CD14-positive monocyte (primary cell): ENCODE data around the gene NBAS. TPM values are rescaled to one million over a fixed set of nuclear protein-coding genes. Genes with fewer than 3 reads are reported as not detected.
A peak's percentile ranks its signal among the peaks of the same experiment; 100 is the strongest.

Experiments
- DNase-seq, 3 donors: peaks; one replicate each; pipeline ENCODE4 v3.0.0-alpha.2; 2011 to 2022
- H2AFZ ChIP-seq: 2 replicates; pipeline ENCODE4 v1.6.0; 2012; ENCODE audit warnings: mild to moderate bottlenecking, low read depth, low read length, inconsistent platforms; ENCODE audit not compliant: insufficient read depth, poor library complexity, severe bottlenecking
- H3K27ac ChIP-seq, 2 donors: 1 replicate in 1 of 2; 2 replicates in 1 of 2; pipeline ENCODE4 v1.5.1; 2012 to 2013; ENCODE audit warnings: low read length in 2 of 2, control low read depth in 1 of 2, inconsistent platforms in 1 of 2, low read depth in 1 of 2, mild to moderate bottlenecking in 1 of 2
- H3K27me3 ChIP-seq, 2 donors: one replicate each; pipeline versions ENCODE4 v1.6.0 to v1.6.1; 2011 to 2013; ENCODE audit warnings: low read length in 2 of 2; ENCODE audit not compliant: control insufficient read depth in 2 of 2, insufficient read depth in 2 of 2
- H3K36me3 ChIP-seq, 2 donors: replicated peaks in 1 of 2; 1 replicate in 1 of 2; 2 replicates in 1 of 2; pipeline versions ENCODE4 v1.5.1 to v1.6.1; 2012 to 2013; ENCODE audit warnings: low read length in 2 of 2, control low read depth in 1 of 2, inconsistent platforms in 1 of 2, mild to moderate bottlenecking in 1 of 2; ENCODE audit not compliant: insufficient read depth in 2 of 2, control insufficient read depth in 1 of 2
- H3K4me1 ChIP-seq, 2 donors: 1 replicate in 1 of 2; 2 replicates in 1 of 2; pipeline versions ENCODE4 v1.5.1 to v1.6.1; 2012 to 2013; ENCODE audit warnings: low read length in 2 of 2, control low read depth in 1 of 2, inconsistent platforms in 1 of 2, mild to moderate bottlenecking in 1 of 2, moderate library complexity in 1 of 2; ENCODE audit not compliant: insufficient read depth in 2 of 2, control insufficient read depth in 1 of 2
- H3K4me2 ChIP-seq: replicated peaks from 2 replicates; pipeline ENCODE3; 2012; ENCODE audit warnings: low read length, moderate library complexity, mild to moderate bottlenecking; ENCODE audit not compliant: poor library complexity, severe bottlenecking; ENCODE audit errors: extremely low read depth
- H3K4me3 ChIP-seq, 3 experiments: fragments of 200-600 bp in 1 of 3; sonication (generic) in 1 of 3; replicated peaks in 1 of 3; 1 replicate in 2 of 3; 2 replicates in 1 of 3; pipeline ENCODE4 v1.5.1; 2011 to 2013; ENCODE audit warnings: low read length in 3 of 3, mild to moderate bottlenecking in 3 of 3, control low read depth in 2 of 3, low read depth in 2 of 3, inconsistent platforms in 1 of 3, moderate library complexity in 1 of 3
- H3K79me2 ChIP-seq: 2 replicates; pipeline ENCODE4 v1.6.0; 2012; ENCODE audit warnings: mild to moderate bottlenecking, control low read depth, inconsistent platforms, low read length, moderate library complexity; ENCODE audit not compliant: insufficient read depth
- H3K9ac ChIP-seq: 2 replicates; pipeline ENCODE4 v1.6.0; 2017; ENCODE audit warnings: low read length, mild to moderate bottlenecking; ENCODE audit not compliant: insufficient read depth, poor library complexity, severe bottlenecking
- H3K9me3 ChIP-seq, 2 donors: replicated peaks in 1 of 2; 1 replicate in 1 of 2; 2 replicates in 1 of 2; pipeline versions ENCODE4 v1.5.1 to v1.6.1; 2012 to 2013; ENCODE audit warnings: low read length in 2 of 2, control low read depth in 1 of 2; ENCODE audit not compliant: control insufficient read depth in 1 of 2, insufficient read depth in 1 of 2
- H4K20me1 ChIP-seq: 2 replicates; pipeline ENCODE4 v1.6.0; 2012; ENCODE audit warnings: mild to moderate bottlenecking, low read length, control low read depth, moderate library complexity; ENCODE audit not compliant: insufficient read depth
- H3K27ac Mint-ChIP-seq, 7 donors: one replicate each; pipeline ENCODE4 v1.8.0; 2020; ENCODE audit warnings: mild to moderate bottlenecking in 7 of 7, mixed read lengths in 7 of 7, moderate library complexity in 6 of 7, inconsistent platforms in 2 of 7
- H3K27me3 Mint-ChIP-seq, 3 donors: one replicate each; pipeline ENCODE4 v1.8.0; 2021 to 2022; ENCODE audit warnings: low read depth in 3 of 3, mild to moderate bottlenecking in 3 of 3, mixed read lengths in 3 of 3, moderate library complexity in 3 of 3, inconsistent platforms in 1 of 3
- H3K36me3 Mint-ChIP-seq, 2 donors: one replicate each; pipeline ENCODE4 v1.8.0; 2020; ENCODE audit warnings: mixed read lengths in 2 of 2, inconsistent platforms in 1 of 2, mild to moderate bottlenecking in 1 of 2
- H3K4me1 Mint-ChIP-seq: one replicate; pipeline ENCODE4 v1.8.0; 2020; ENCODE audit warnings: mild to moderate bottlenecking, mixed read lengths
- H3K4me3 Mint-ChIP-seq, 2 donors: one replicate each; pipeline ENCODE4 v1.8.0; 2020; ENCODE audit warnings: mild to moderate bottlenecking in 2 of 2, mixed read lengths in 2 of 2, moderate library complexity in 1 of 2
- H3K9me3 Mint-ChIP-seq, 7 donors: one replicate each; pipeline ENCODE4 v1.8.0; 2020 to 2022; ENCODE audit warnings: mixed read lengths in 7 of 7, mild to moderate bottlenecking in 6 of 7, moderate library complexity in 6 of 7, inconsistent platforms in 2 of 7
- CTCF ChIP-seq: fragments of 200-600 bp; IDR thresholded peaks from one replicate; pipeline ENCODE4 v1.8.0; 2022; ENCODE audit warnings: antibody characterized with exemption, mild to moderate bottlenecking
- WGBS: methylation state at CpG from one replicate; pipeline ENCODE4 v1.1.5; 2013; ENCODE audit warnings: missing lambda C conversion rate; ENCODE audit not compliant: insufficient coverage; 5-methylcytosine and 5-hydroxymethylcytosine counted together
- intact Hi-C, 2 donors: fragments of 100-400 bp; cut with micrococcal nuclease; formaldehyde crosslinking; loops; one replicate each; pipeline versions ENCODE4 v1.15.0 to v1.15.1; 2023
- polyA plus RNA-seq, 3 donors: library from polyadenylated mRNA; depleted of rRNA in 1 of 3; unstranded in 2 of 3; stranded (reverse) in 1 of 3; fragments of 300-500 nt in 2 of 3; fragments of >200 nt in 1 of 3; fragmentation: Illumina TruSeq in 2 of 3; gene quantifications; 1 replicate in 2 of 3; 2 replicates in 1 of 3; pipeline ENCODE4 v1.2.3, GENCODE V29; 2012 to 2021

Gene NBAS
- polyA plus RNA-seq, 3 donors = 8.9 to 10.9 (median 8.9) TPM

- H3K79me2 ChIP-seq = no peaks in the 10 kb centered on the region
- H3K4me2 ChIP-seq = no peak overlapping the region
- WGBS = 97% methylated on average over 6 of the region's 11 CpGs
Observed at GRCh38 chr2:15546297-15547098, 14.6 kb downstream of the NBAS start.

GRCh38 chr2:15544227-15544626, 16.9 kb downstream of the NBAS start:
- H3K27me3 Mint-ChIP-seq = no peaks in the 10 kb centered on the region
- Histone ChIP-seq H3K4me2 (no peak overlapping the region), H3K4me1 (no peaks in the 10 kb centered on the region), H2AFZ (no peak overlapping the region), H3K9me3 (no peaks in the 10 kb centered on the region), H4K20me1 (no peaks in the 10 kb centered on the region), H3K27ac (no peak overlapping the region), H3K36me3 (peaks cover 7 to 29% of the 10 kb centered on the region in 2 donors), H3K4me3 (no peak overlapping the region), H3K79me2 (no peaks in the 10 kb centered on the region), H3K27me3 (no peaks in the 10 kb centered on the region), H3K9ac (no peak overlapping the region)
- peaks cover 0 to 8% (median 0%) of the 10 kb centered on the region in 7 donors for H3K9me3 Mint-ChIP-seq
- intact Hi-C loops = no loop called here
- H3K4me3 Mint-ChIP-seq = no peak overlapping the region
- WGBS = no CpG with 5 or more reads among the region's 2 CpGs
- no peak for DNase-seq
- peaks cover 22 to 25% of the 10 kb centered on the region in 2 donors for H3K36me3 Mint-ChIP-seq
- TF ChIP-seq CTCF = no peak
- peaks cover 10% of the 10 kb centered on the region for H3K4me1 Mint-ChIP-seq
- no peak overlapping the region for H3K27ac Mint-ChIP-seq

More at GRCh38 chr2:15546297-15547098, 14.6 kb downstream of the NBAS start:
- Histone ChIP-seq H3K4me3 (no peak overlapping the region), H3K36me3 (peaks cover 13 to 43% of the 10 kb centered on the region in 2 donors), H2AFZ (no peak overlapping the region), H3K27me3 (no peaks in the 10 kb centered on the region), H3K27ac (no peak overlapping the region), H3K4me1 (no peaks in the 10 kb centered on the region), H3K9me3 (no peaks in the 10 kb centered on the region), H4K20me1 (no peaks in the 10 kb centered on the region), H3K9ac (no peak overlapping the region)
- Mint-ChIP-seq H3K4me1 (no peaks in the 10 kb centered on the region), H3K9me3 (peaks cover 0 to 8% (median 0%) of the 10 kb centered on the region in 7 donors), H3K36me3 (peaks cover 31% of the 10 kb centered on the region in 2 donors), H3K27me3 (no peaks in the 10 kb centered on the region), H3K4me3 (no peak overlapping the region), H3K27ac (peak overlapping the region in 2 of 7 donors; percentile 16 to 41)
- TF ChIP-seq CTCF = no peak
- DNase-seq = no peak
- intact Hi-C loops = no loop called here
